Measurements from ENCODE around the gene RAB10. TPM values are rescaled to one million over a fixed set of nuclear protein-coding genes. Genes with fewer than 3 reads are reported as not detected.
"Not testable (repeated sequence)": the region's sequence is repeated elsewhere in the genome, so short reads cannot be mapped to it uniquely, and the experiment has no call there.

The RAB10 gene
- total RNA-seq, 2 donors from 2014 or later: 171 to 173 TPM

- no peak for DNase-seq
- intact Hi-C loops (cut with DNase I, micrococcal nuclease): no loop called here
- ATAC-seq: no peak
Observed at GRCh38 chr2:26077291-26077690, 43.4 kb downstream of the RAB10 start.

GRCh38 chr2:26078939-26079338, 45.1 kb downstream of the RAB10 start:
- ATAC-seq: no peak
- DNase-seq: no peak
- intact Hi-C loops (cut with DNase I, micrococcal nuclease): no loop called here

GRCh38 chr2:26080356-26080755, 46.5 kb downstream of the RAB10 start:
- DNase-seq (no peak), ATAC-seq (no peak)
- intact Hi-C loops (cut with DNase I, micrococcal nuclease): no loop called here

- intact Hi-C loops (cut with DNase I, micrococcal nuclease); DNase-seq; ATAC-seq: not testable (repeated sequence)
Observed at GRCh38 chr2:26080925-26081324, 47.0 kb downstream of the RAB10 start.

- ATAC-seq (no peak), DNase-seq (no peak)
- intact Hi-C loops (cut with DNase I, micrococcal nuclease): no loop called here
Observed at GRCh38 chr2:26081556-26081955, 47.7 kb downstream of the RAB10 start.

- DNase-seq: no peak
- intact Hi-C loops (cut with DNase I, micrococcal nuclease): no loop called here
- ATAC-seq: no peak
Observed at GRCh38 chr2:26086155-26086637, 52.3 kb downstream of the RAB10 start.

- ATAC-seq: no peak
Observed at GRCh38 chr2:26086779-26087178, 52.9 kb downstream of the RAB10 start.

GRCh38 chr2:26088038-26088643, 54.3 kb downstream of the RAB10 start:
- intact Hi-C loops (cut with DNase I, micrococcal nuclease): no loop called here
- DNase-seq: no peak
- peak; percentile 77 for ATAC-seq

More at GRCh38 chr2:26086779-26087178, 52.9 kb downstream of the RAB10 start:
- DNase-seq: no peak
- intact Hi-C loops (cut with DNase I, micrococcal nuclease): no loop called here

- ATAC-seq; DNase-seq; intact Hi-C loops (cut with DNase I, micrococcal nuclease): not testable (repeated sequence)
Observed at GRCh38 chr2:26088931-26089330, 55.0 kb downstream of the RAB10 start.

- intact Hi-C loops (cut with DNase I, micrococcal nuclease): no loop called here
- DNase-seq (no peak), ATAC-seq (no peak)
Observed at GRCh38 chr2:26089337-26089736, 55.5 kb downstream of the RAB10 start.

- intact Hi-C loops (cut with DNase I, micrococcal nuclease): no loop called here
- DNase-seq (no peak), ATAC-seq (no peak)
Observed at GRCh38 chr2:26095758-26096157, 61.9 kb downstream of the RAB10 start.

GRCh38 chr2:26099933-26100332, 66.0 kb downstream of the RAB10 start:
- DNase-seq: no peak
- no peak for ATAC-seq
- intact Hi-C loops (cut with DNase I, micrococcal nuclease): no loop called here

- DNase-seq (no peak), ATAC-seq (no peak)
- intact Hi-C loops (cut with DNase I, micrococcal nuclease): no loop called here
Observed at GRCh38 chr2:26100384-26100783, 66.5 kb downstream of the RAB10 start.

- ATAC-seq: no peak
- intact Hi-C loops (cut with DNase I, micrococcal nuclease): no loop called here
- DNase-seq: no peak
Observed at GRCh38 chr2:26103752-26104151, 69.9 kb downstream of the RAB10 start.

- DNase-seq; intact Hi-C loops (cut with DNase I, micrococcal nuclease); ATAC-seq: not testable (repeated sequence)
Observed at GRCh38 chr2:26108701-26109100, 74.8 kb downstream of the RAB10 start.

- no peak for ATAC-seq
- intact Hi-C loops (cut with DNase I, micrococcal nuclease): no loop called here
- DNase-seq: no peak
Observed at GRCh38 chr2:26112201-26112600, 78.3 kb downstream of the RAB10 start.

- intact Hi-C loops (cut with DNase I, micrococcal nuclease): no loop called here
- DNase-seq (no peak), ATAC-seq (no peak)
Observed at GRCh38 chr2:26114151-26114550, 80.3 kb downstream of the RAB10 start.

- DNase-seq (no peak), ATAC-seq (no peak)
- intact Hi-C loops (cut with DNase I, micrococcal nuclease): no loop called here
Observed at GRCh38 chr2:26118682-26119081, 84.8 kb downstream of the RAB10 start.

GRCh38 chr2:26119521-26119920, 85.6 kb downstream of the RAB10 start:
- ATAC-seq: no peak
- intact Hi-C loops (cut with DNase I, micrococcal nuclease): no loop called here
- DNase-seq: no peak

- intact Hi-C loops (cut with DNase I, micrococcal nuclease): no loop called here
- DNase-seq: no peak
- ATAC-seq: no peak
Observed at GRCh38 chr2:26122630-26123029, 88.7 kb downstream of the RAB10 start.

- no peak for ATAC-seq
- DNase-seq: no peak
- intact Hi-C loops (cut with DNase I, micrococcal nuclease): no loop called here
Observed at GRCh38 chr2:26123426-26123825, 89.5 kb downstream of the RAB10 start.
